Measurements from ENCODE around the gene RHBDF1.

- TF ChIP-seq CTCF (IDR thresholded peaks at IDR 0.05; ENCODE audit: insufficient read depth, low read length) (no peak), POLR2AphosphoS5 (IDR thresholded peaks at IDR 0.05; ENCODE audit: low read depth) (no peak)
Observed at GRCh38 chr16:116015-116414, 43.6 kb upstream of the RHBDF1 start.
